Astrocyte of the spinal cord (primary cell): ENCODE results near the gene TEX11.
"Not testable (repeated sequence)": the region's sequence is repeated elsewhere in the genome, so short reads cannot be mapped to it uniquely, and the experiment has no call there.

Source experiments
- DNase-seq: peaks from one replicate; pipeline ENCODE4 v3.0.0; 2011; ENCODE audit warnings: low read depth, low spot score
- H3K4me3 ChIP-seq: 2 replicates; pipeline ENCODE4 v1.5.1; 2011; ENCODE audit warnings: low read depth, mild to moderate bottlenecking, low read length, moderate library complexity
- CTCF ChIP-seq: IDR thresholded peaks from 2 replicates; pipeline ENCODE4 v1.5.1; 2012; ENCODE audit warnings: low read depth, mild to moderate bottlenecking, low read length, inconsistent platforms
- in situ Hi-C: cut with HindIII; loops from 2 replicates; pipeline ENCODE4 v1.10.0; 2017; ENCODE audit warnings: low sequenced_read_pairs

Gene TEX11

GRCh38 chrX:70549429-70549828 is 359.1 kb downstream of the TEX11 start:
- in situ Hi-C loops = no loop called here
- no peak for DNase-seq
- TF ChIP-seq CTCF = no peak

DNA sequence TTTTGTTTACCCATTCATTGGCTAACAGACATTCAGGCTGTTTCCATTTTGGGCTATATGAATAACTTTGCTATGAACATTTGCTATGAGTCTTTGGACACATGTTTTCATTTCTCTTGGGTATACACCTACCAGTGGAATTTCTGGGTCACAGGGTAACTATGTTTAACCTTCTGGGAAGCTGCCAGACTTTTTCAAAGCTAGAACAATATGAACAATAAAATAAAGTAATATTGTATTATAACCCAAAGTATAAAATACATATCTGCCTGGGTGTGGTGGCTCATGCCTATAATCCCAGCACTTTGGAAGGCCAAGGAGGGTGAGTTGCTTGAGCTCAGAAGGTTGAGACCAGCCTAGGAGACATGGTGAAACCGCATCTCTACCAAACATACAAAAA is 373.3 kb downstream of the TEX11 start:
- in situ Hi-C loops = no loop called here
- H3K4me3 ChIP-seq = no peak overlapping the region
- no peak for DNase-seq
- TF ChIP-seq CTCF = no peak

More at GRCh38 chrX:70549429-70549828, 359.1 kb downstream of the TEX11 start:
- no peak overlapping the region for H3K4me3 ChIP-seq

- DNase-seq = no peak
- in situ Hi-C loops = no loop called here
- H3K4me3 ChIP-seq = no peak overlapping the region
- no peak for TF ChIP-seq CTCF
Measured at GRCh38 chrX:70527610-70528345, 380.7 kb downstream of the TEX11 start.

DNA sequence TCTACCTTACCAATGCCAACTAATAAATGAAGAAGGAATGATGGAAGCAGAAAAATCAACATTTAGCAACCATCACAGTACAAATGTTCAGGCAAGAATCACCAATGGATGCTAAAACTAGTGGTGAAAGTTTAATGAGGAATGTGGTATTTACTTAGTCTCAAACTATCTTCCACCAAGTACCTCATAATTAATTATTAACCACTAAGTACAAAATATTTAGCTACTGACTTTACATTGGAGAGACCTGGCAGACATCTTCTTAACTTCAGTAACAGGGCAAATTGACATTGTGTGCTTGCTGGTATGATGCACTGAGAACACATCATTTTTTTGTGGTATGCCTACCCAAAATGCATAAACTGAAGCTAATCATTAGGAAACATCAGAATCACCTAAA is 381.5 kb downstream of the TEX11 start:
- no peak overlapping the region for H3K4me3 ChIP-seq
- in situ Hi-C loops = no loop called here
- DNase-seq = no peak
- TF ChIP-seq CTCF = no peak

DNA sequence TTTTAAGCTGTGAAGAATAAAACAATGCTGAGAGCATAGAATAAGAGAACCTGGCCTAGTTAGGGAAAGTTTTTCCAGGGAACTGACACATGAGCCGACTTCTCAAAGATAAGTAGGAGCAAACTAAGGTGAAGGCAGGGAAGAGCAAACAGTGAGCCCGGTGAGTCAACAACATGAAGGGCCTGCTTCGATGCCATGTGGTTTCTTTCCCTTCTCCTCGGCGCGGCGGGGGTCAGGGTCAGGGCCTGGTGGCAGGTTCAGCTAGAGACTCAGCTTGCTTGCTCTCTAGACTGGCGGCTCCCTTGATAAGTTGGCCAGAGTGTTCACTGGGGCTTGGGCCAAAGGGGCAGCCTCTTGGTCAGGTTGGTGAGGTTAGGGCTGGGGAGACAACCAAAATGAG is 382.8 kb downstream of the TEX11 start:
- no peak for TF ChIP-seq CTCF
- DNase-seq = no peak
- in situ Hi-C loops = no loop called here
- H3K4me3 ChIP-seq = no peak overlapping the region

DNA sequence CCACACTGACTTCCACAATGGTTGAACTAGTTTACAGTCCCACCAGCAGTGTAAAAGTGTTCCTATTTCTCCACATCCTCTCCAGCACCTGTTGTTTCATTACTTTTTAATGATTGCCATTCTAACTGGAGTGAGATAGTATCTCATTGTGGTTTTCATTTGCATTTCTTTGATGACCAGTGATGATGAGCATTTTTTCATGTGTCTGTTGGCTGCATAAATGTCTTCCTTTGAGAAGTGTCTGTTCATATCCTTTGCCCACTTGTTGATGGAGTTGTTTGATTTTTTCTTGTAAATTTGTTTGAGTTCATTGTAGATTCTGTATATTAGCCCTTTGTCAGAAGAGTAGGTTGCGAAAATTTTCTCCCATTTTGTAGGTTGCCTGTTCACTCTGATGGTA is 392.8 kb downstream of the TEX11 start:
- DNase-seq, in situ Hi-C loops, H3K4me3 ChIP-seq: not testable (repeated sequence)

GRCh38 chrX:70515270-70515669 is 393.2 kb downstream of the TEX11 start:
- in situ Hi-C loops, DNase-seq, H3K4me3 ChIP-seq: not testable (repeated sequence)

- no peak overlapping the region for H3K4me3 ChIP-seq
- in situ Hi-C loops = no loop called here
- TF ChIP-seq CTCF = no peak
- no peak for DNase-seq
Measured at GRCh38 chrX:70509078-70509477, 399.4 kb downstream of the TEX11 start.
